Loucy (cell line): ENCODE data around the gene GALNT18.

Experiments used
- H2AFZ ChIP-seq: fragments of 200-600 bp; sonication (generic); 2 replicates; pipeline ENCODE4 v1.6.0; 2016; ENCODE audit warnings: antibody characterized with exemption, mild to moderate bottlenecking, low read length, moderate library complexity
- H3F3A ChIP-seq: fragments of 200-600 bp; 2 replicates; pipeline ENCODE4 v1.6.0; 2016; ENCODE audit warnings: antibody characterized with exemption, low read depth, mild to moderate bottlenecking
- H3K27me3 ChIP-seq: fragments of 200-600 bp; sonication (generic); 2 replicates; pipeline ENCODE4 v1.6.1; 2014; ENCODE audit warnings: low read length, mild to moderate bottlenecking; ENCODE audit not compliant: insufficient read depth, poor library complexity, severe bottlenecking
- H3K36me3 ChIP-seq: fragments of 200-600 bp; sonication (generic); 2 replicates; pipeline ENCODE4 v1.6.1; 2016; ENCODE audit warnings: low read length; ENCODE audit not compliant: insufficient read depth
- H3K4me1 ChIP-seq: fragments of 200-600 bp; sonication (generic); 2 replicates; pipeline ENCODE4 v1.5.1; 2014; ENCODE audit warnings: low read length, mild to moderate bottlenecking; ENCODE audit not compliant: insufficient read depth, poor library complexity, severe bottlenecking
- H3K4me2 ChIP-seq: fragments of 200-600 bp; sonication (generic); 2 replicates; pipeline ENCODE4 v1.6.0; 2014; ENCODE audit warnings: antibody characterized with exemption, low read length, low read depth, mild to moderate bottlenecking; ENCODE audit not compliant: poor library complexity, severe bottlenecking
- H3K4me3 ChIP-seq: fragments of 200-600 bp; sonication (generic); 2 replicates; pipeline ENCODE4 v1.5.1; 2014; ENCODE audit warnings: low read length, mild to moderate bottlenecking, mixed read lengths; ENCODE audit not compliant: poor library complexity, severe bottlenecking
- H3K79me2 ChIP-seq: fragments of 200-600 bp; sonication (generic); 2 replicates; pipeline ENCODE4 v1.6.1; 2014; ENCODE audit warnings: low read length; ENCODE audit not compliant: insufficient read depth
- H3K9ac ChIP-seq: fragments of 200-600 bp; sonication (generic); 2 replicates; pipeline ENCODE4 v1.6.0; 2014; ENCODE audit warnings: mild to moderate bottlenecking, low read depth, low read length, moderate library complexity; ENCODE audit not compliant: poor library complexity, severe bottlenecking
- H3K9me2 ChIP-seq: fragments of 200-600 bp; sonication (generic); replicated peaks from 2 replicates; pipeline ENCODE4 v1.6.1; 2016; ENCODE audit warnings: low read depth, low read length, mixed read lengths
- H3K9me3 ChIP-seq: fragments of 200-600 bp; sonication (generic); 2 replicates; pipeline ENCODE4 v1.6.1; 2014; ENCODE audit warnings: mild to moderate bottlenecking, antibody characterized with exemption, low read length, low read depth; ENCODE audit not compliant: insufficient read depth
- H4K20me1 ChIP-seq: fragments of 200-600 bp; sonication (generic); 2 replicates; pipeline ENCODE4 v1.6.0; 2014; ENCODE audit warnings: antibody characterized with exemption, low read length, mild to moderate bottlenecking; ENCODE audit not compliant: insufficient read depth, poor library complexity, severe bottlenecking
- CTCF ChIP-seq: fragments of 200-600 bp; sonication (generic); conservative IDR thresholded peaks from 2 replicates; pipeline ENCODE4 v1.5.1; 2014; ENCODE audit warnings: mild to moderate bottlenecking, antibody characterized with exemption, low read length
- EZH2phosphoT487 ChIP-seq: fragments of 200-600 bp; IDR thresholded peaks from 2 replicates; pipeline ENCODE4 v1.6.1; 2018; ENCODE audit warnings: antibody characterized with exemption, mild to moderate bottlenecking, moderate library complexity, borderline replicate concordance

Gene GALNT18

GRCh38 chr11:11322101-11322500, 299.7 kb downstream of the GALNT18 start:
- no peaks in the 10 kb centered on the region for H4K20me1 ChIP-seq
- H2AFZ ChIP-seq = no peak overlapping the region
- H3F3A ChIP-seq = no peaks in the 10 kb centered on the region
- no peak overlapping the region for H3K4me3 ChIP-seq
- H3K9me2 ChIP-seq = no peaks in the 10 kb centered on the region
- H3K4me1 ChIP-seq = no peaks in the 10 kb centered on the region
- no peak overlapping the region for H3K4me2 ChIP-seq
- no peaks in the 10 kb centered on the region for H3K79me2 ChIP-seq
- H3K9me3 ChIP-seq = no peaks in the 10 kb centered on the region
- H3K9ac ChIP-seq = no peak overlapping the region
- TF ChIP-seq CTCF = no peak
- TF ChIP-seq EZH2phosphoT487 = no peak
- H3K27me3 ChIP-seq = no peaks in the 10 kb centered on the region
- no peaks in the 10 kb centered on the region for H3K36me3 ChIP-seq

DNA sequence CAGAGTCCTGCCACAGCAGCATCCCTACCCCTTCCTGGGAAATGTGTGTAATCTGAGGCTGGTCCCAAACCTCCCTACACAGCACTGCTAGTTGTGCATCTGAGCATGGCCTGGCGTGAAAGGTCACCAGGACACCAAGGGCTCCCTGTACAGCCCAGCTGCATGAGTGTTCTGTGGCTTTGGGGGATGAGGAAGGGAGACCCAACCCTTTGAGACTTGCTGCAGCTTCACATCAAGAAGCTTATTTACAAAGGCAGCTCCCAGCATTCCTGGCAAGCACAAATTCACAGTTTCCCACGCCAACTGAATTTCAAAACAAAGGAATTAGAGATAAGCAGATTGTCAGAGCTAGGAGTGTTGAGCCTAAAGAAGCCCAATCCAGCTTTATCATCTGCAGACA, 301.0 kb downstream of the GALNT18 start:
- Histone ChIP-seq H3K36me3 (no peaks in the 10 kb centered on the region), H3K4me3 (no peak overlapping the region), H3K4me1 (no peaks in the 10 kb centered on the region), H3K4me2 (no peak overlapping the region), H3K9me3 (no peaks in the 10 kb centered on the region), H3K27me3 (no peaks in the 10 kb centered on the region), H3K9ac (no peak overlapping the region), H4K20me1 (no peaks in the 10 kb centered on the region), H3K9me2 (no peaks in the 10 kb centered on the region), H3F3A (no peaks in the 10 kb centered on the region), H2AFZ (no peak overlapping the region), H3K79me2 (no peaks in the 10 kb centered on the region)
- TF ChIP-seq EZH2phosphoT487 (no peak), CTCF (no peak)

DNA sequence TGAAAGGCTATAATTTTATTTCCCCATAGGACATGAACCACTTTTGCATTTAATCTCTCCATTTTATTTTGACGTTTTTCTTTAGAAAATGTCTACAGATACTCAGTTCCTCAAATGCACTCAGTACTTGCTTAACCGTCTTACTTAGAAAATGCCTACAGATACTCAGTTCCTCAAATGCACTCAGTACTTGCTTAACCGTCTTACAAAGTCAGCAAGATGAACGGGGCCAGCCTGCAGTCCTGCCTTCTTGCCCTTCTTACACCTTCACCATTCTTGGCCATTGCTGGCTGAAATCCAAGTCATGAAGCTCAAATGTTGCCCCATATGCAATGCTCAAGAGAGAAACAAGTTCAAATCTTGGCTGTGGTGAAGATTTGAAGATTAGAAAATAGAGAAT, 302.8 kb downstream of the GALNT18 start:
- Histone ChIP-seq H3K9me2 (no peaks in the 10 kb centered on the region), H3K36me3 (no peaks in the 10 kb centered on the region), H3K27me3 (no peaks in the 10 kb centered on the region), H3K9me3 (no peaks in the 10 kb centered on the region), H3K9ac (no peak overlapping the region), H3K4me3 (no peak overlapping the region), H3K4me2 (no peak overlapping the region), H3K4me1 (peaks cover under 1% of the 10 kb centered on the region), H3K79me2 (no peaks in the 10 kb centered on the region), H2AFZ (no peak overlapping the region), H4K20me1 (no peaks in the 10 kb centered on the region), H3F3A (no peaks in the 10 kb centered on the region)
- TF ChIP-seq EZH2phosphoT487 = no peak
- no peak for TF ChIP-seq CTCF
